Body of pancreas (tissue), 4 donors: Measurements from ENCODE around the gene COA8.

ENCODE experiments used
- POLR2A ChIP-seq, 3 donors: fragments of 450-650 bp; IDR thresholded peaks; one replicate each; pipeline ENCODE4 v1.6.1; 2016; ENCODE audit warnings: antibody characterized with exemption in 3 of 3, mild to moderate bottlenecking in 2 of 3
- TF ChIP-seq, protein P1 (sequence below), 7 experiments: fragments of 450-650 bp in 4 of 7; fragments of 200-600 bp in 3 of 7; sonication (generic) in 3 of 7; IDR thresholded peaks; one replicate each; pipeline ENCODE4 v1.5.1; 2016 to 2019; ENCODE audit warnings: antibody characterized with exemption in 7 of 7

DNA sequence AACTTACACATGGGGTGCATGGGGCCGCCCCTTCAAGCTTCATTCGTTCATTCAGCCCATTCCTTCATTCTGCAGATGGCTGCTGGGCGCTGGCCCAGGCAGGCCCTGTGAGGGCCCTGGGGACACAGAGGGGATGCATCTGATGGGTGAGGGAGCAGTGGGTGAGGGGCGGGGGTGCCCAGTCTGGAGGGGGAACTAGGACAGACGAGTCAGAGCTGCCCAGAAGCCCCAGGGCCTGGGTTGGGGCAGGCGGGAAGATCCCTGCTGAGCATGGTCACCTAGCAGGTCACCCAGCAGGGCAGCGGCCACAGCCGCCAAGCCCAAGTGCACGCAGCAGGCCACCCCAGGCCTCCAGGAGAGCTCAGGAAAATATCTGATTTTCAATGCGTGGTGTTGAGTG is 19.6 kb upstream of the COA8 start:
- TF ChIP-seq POLR2A (IDR thresholded peaks at IDR 0.05) = no peak
- TF ChIP-seq, protein P1, sequence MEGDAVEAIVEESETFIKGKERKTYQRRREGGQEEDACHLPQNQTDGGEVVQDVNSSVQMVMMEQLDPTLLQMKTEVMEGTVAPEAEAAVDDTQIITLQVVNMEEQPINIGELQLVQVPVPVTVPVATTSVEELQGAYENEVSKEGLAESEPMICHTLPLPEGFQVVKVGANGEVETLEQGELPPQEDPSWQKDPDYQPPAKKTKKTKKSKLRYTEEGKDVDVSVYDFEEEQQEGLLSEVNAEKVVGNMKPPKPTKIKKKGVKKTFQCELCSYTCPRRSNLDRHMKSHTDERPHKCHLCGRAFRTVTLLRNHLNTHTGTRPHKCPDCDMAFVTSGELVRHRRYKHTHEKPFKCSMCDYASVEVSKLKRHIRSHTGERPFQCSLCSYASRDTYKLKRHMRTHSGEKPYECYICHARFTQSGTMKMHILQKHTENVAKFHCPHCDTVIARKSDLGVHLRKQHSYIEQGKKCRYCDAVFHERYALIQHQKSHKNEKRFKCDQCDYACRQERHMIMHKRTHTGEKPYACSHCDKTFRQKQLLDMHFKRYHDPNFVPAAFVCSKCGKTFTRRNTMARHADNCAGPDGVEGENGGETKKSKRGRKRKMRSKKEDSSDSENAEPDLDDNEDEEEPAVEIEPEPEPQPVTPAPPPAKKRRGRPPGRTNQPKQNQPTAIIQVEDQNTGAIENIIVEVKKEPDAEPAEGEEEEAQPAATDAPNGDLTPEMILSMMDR (IDR thresholded peaks at IDR 0.05) = no peak
